GM19035 (cell line): ENCODE measurements around the gene PCDHB2.
"Not testable (repeated sequence)": the region's sequence is repeated elsewhere in the genome, so short reads cannot be mapped to it uniquely, and the experiment has no call there.

Experiments used
- ATAC-seq: cut with Tn5 transposase; IDR thresholded peaks from one replicate; pipeline ENCODE4 v1.9.1; 2021; ENCODE audit not compliant: unreplicated experiment

Gene PCDHB2

DNA sequence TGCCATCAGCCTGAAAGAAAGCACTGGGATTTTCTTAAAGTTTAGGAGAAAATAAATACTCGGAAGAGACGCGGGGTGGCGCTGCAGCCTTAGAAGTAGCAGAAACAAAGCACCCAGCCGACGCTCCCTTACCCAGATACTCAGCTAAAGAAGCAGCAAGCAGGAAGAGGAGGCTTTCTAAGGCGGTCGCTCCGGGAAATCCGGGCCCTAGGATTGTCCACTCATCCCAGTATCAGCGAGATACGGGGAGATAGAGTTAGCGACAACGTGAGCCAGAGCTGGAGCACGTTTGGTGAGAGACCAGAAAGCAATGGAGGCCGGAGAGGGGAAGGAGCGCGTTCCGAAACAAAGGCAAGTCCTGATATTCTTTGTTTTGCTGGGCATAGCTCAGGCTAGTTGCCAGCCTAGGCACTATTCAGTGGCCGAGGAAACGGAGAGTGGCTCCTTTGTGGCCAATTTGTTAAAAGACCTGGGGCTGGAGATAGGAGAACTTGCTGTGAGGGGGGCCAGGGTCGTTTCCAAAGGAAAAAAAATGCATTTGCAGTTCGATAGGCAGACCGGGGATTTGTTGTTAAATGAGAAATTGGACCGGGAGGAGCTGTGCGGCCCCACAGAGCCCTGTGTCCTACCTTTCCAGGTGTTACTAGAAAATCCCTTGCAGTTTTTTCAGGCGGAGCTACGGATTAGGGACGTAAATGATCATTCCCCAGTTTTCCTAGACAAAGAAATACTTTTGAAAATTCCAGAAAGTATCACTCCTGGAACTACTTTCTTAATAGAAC is at the start of gene PCDHB2:
TSS of gene PCDHB2 (plus strand) at position 135 of the 782 bp plus-strand sequence. CDS start at position 311, 176 bp downstream.
- ATAC-seq, result no peak

DNA sequence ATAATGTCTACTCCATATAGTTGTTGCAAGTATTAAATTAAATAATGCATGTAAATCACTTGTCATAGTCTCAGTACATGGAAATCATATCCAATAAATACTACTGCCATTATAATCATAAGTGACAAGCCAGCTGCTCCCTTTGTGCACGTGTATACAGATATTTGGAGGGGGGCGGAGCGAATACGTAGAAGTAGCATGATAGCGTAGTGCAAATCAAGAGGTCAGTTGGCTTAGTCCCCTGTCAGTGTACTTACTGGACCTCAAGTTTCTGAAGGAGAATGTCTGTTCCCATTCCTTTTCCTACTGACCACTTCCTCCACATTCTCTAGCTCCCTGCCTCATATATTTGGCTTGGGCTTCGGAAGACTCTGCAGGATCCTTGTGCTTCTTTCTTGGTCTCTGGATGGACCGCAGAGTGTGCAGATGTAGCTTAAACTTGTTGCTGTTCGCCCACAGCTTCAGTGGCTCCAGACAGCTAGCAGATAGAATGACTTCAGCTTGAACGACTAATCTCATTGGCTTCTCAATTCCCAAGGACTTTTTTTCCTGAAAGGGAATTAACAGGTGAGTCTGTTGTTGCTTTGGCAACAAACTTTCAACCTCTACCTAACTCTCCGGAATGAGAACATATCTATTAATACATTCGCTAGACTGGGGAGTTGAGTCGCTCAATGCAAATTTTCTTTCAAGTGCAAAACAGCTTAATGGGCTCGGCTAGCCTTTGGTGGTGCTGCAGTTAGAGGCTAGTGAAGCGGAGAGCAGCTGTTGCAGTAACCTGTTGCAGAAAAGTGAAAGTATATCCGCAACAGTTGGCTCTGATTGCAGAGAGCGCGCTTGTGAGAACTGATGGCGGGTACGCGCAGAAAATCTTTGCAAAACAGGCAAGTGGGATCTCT is 43.5 kb upstream of the PCDHB2 start, which contains the start of gene PCDHB1:
TSS of gene PCDHB1 (plus strand) at position 753 of the 899 bp plus-strand sequence. CDS start at position 850, 97 bp downstream.
- no peak for ATAC-seq

GRCh38 chr5:141051521-141051866 is 42.9 kb upstream of the PCDHB2 start:
- ATAC-seq, result no peak

- no peak for ATAC-seq
These were observed 16.6 kb upstream of the PCDHB2 start for GRCh38 chr5:141077826-141078225.

DNA sequence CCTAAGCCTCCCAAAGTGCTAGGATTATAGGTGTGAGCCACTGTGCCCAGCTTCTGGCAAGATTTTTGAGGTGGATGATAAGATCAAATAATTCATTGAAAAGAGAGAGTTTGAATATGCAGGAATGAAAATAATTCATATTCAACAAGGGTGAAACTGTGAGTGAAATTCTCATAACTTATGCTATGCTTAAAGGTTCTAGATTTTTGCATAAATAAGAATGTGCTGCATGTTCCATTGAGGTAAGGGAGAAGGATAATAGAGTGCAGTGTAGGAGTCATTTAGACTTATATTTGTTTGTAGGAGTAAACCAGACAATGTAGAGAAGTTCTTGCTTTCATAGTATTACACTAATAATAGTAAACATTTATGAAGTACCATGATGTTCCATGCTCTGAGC is 12.2 kb upstream of the PCDHB2 start:
- ATAC-seq, result no peak

DNA sequence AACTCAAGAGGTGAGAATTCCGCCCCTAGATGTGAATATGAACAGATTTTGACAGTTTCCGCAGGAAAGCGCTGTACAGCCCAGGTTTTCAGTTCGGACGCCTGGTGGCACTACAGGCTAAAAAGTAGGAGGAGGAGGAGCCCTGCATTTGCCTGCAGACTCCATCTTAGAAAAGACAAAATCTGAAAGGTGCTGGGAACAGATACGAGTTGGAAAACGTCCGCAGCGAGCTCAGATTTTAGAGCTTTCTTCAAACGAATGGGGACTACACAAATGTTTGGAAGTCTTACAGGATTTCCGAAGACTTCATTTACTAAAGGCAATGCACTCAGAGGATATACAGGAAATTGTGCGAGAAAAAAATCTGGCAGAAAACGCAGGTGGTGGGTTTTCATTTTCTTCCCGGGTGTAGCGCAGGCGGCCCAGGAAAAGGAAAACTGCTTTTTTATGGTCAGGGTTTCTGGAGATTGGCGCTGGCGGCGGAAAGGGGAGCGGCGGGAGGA is 9.9 kb upstream of the PCDHB2 start:
- ATAC-seq, result no peak

- ATAC-seq, result no peak
These were observed 837 bp downstream of the PCDHB2 start for GRCh38 chr5:141095263-141095641.

- ATAC-seq, result not testable (repeated sequence)
These were observed 1.8 kb downstream of the PCDHB2 start for GRCh38 chr5:141096181-141096580.

DNA sequence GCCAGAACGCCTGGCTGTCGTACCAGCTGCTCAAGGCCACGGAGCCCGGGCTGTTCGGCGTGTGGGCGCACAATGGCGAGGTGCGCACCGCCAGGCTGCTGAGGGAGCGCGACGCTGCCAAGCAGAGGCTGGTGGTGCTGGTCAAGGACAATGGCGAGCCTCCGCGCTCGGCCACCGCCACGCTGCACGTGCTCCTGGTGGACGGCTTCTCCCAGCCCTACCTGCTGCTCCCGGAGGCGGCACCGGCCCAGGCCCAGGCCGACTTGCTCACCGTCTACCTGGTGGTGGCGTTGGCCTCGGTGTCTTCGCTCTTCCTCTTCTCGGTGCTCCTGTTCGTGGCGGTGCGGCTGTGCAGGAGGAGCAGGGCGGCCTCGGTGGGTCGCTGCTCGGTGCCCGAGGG is 2.2 kb downstream of the PCDHB2 start:
- not testable (repeated sequence) for ATAC-seq

- ATAC-seq, result no peak
These were observed 5.9 kb downstream of the PCDHB2 start, which contains the start of gene PCDHB3 for GRCh38 chr5:141100243-141100805. Gene PCDHB3, plus strand, starts transcription at chr5:141100473. Its CDS starts 177 bp downstream, at chr5:141100650.

- ATAC-seq, result no peak
These were observed 6.6 kb downstream of the PCDHB2 start for GRCh38 chr5:141101059-141101458.

GRCh38 chr5:141102070-141102469 is 7.7 kb downstream of the PCDHB2 start:
- not testable (repeated sequence) for ATAC-seq

DNA sequence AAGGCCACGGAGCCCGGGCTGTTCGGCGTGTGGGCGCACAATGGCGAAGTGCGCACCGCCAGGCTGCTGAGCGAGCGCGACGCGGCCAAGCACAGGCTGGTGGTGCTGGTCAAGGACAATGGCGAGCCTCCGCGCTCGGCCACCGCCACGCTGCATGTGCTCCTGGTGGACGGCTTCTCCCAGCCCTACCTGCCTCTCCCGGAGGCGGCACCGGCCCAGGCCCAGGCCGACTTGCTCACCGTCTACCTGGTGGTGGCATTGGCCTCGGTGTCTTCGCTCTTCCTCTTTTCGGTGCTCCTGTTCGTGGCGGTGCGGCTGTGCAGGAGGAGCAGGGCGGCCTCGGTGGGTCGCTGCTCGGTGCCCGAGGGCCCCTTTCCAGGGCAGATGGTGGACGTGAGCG is 8.1 kb downstream of the PCDHB2 start:
- ATAC-seq, result not testable (repeated sequence)

- ATAC-seq, result no peak
These were observed 10.9 kb downstream of the PCDHB2 start for GRCh38 chr5:141105350-141105749.

DNA sequence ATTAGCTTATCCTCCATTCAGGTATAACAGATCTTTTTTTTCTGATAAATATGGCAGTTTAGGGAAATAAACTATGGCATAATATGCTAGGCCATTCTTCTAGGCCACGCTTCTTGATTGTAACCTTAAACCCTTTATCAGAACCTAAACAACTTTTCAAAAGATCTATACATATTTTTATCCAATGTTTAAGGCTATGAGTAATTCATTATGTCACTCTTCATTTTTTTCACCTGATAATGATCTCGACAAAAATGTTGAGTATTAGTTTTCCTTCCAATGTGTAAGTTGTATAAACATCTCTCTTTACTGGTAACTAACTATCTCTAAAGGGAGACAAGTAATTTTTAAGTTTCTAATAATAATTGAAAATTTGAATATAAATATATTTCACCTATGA is 24.8 kb downstream of the PCDHB2 start:
- ATAC-seq, result no peak

DNA sequence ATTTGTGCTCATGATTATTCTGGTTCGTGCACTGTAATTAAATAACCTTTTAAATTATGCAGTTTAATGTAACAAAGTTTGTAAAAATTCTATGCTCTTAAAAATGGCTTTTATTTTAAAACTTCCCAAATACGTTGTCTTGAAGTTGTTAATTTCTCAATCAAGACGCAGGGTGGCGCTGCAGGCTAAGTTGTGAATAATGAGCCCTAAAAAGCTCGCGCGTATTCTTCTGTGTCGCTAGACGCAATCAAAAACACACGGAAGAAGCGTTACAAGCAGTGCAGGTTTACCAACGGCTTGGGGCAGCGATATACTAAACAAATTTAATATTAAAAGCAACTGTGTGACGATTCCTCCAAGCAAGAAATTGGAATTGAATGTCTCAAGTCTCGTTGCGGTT is 27.1 kb downstream of the PCDHB2 start, which contains the start of gene PCDHB4:
TSS of gene PCDHB4 (plus strand) at position 256 of the 400 bp plus-strand sequence. CDS start 181 bp downstream, outside the sequence.
- no peak for ATAC-seq

DNA sequence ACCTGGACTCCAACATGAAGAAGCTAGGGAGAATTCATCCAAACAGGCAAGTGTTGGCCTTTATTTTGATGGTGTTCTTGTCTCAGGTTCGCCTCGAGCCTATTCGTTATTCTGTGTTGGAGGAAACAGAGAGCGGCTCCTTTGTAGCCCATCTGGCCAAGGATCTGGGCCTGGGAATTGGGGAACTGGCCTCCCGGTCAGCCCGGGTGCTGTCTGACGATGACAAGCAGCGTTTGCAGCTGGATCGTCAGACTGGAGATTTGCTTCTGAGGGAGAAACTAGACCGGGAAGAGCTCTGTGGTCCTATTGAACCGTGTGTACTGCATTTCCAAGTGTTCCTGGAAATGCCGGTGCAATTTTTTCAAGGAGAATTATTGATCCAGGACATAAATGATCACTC is 27.6 kb downstream of the PCDHB2 start:
- ATAC-seq, result no peak

GRCh38 chr5:141123396-141124135 is 29.2 kb downstream of the PCDHB2 start:
- not testable (repeated sequence) for ATAC-seq

GRCh38 chr5:141127305-141127704 is 32.9 kb downstream of the PCDHB2 start:
- no peak for ATAC-seq

DNA sequence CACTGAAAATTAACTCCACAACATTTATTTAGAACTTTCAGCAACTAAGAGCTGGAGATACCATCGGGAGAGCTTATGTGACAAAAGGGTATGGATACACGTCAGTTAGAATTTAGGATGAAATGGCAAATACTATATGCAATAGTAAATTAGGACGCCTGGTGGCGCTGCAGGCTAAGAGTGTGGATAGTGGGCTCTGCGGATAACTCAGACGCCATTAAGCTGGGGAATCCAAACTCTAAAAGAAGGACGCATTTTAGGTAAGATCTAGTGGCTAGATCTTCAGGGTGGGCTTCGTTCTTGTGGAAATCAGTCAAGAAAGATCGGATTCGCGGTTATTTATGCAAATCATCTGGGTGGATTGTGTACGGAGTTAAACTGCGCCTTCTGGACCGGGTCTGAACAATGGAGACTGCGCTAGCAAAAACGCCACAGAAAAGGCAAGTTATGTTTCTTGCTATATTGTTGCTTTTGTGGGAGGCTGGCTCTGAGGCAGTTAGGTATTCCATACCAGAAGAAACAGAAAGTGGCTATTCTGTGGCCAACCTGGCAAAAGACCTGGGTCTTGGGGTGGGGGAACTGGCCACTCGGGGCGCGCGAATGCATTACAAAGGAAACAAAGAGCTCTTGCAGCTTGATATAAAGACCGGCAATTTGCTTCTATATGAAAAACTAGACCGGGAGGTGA is 40.8 kb downstream of the PCDHB2 start, which contains the start of gene PCDHB5:
TSS of gene PCDHB5 (plus strand) at position 177 of the 688 bp plus-strand sequence. CDS start at position 406, 229 bp downstream.
- ATAC-seq, result no peak
